Nephron progenitor cell (in vitro differentiated cells): ENCODE data around the gene TRAF3IP1.

Source experiments
- DNase-seq: peaks from one replicate; pipeline ENCODE4 v3.0.0; 2021
- H3K27ac Mint-ChIP-seq: 2 replicates; pipeline ENCODE4 v1.8.0; 2021; ENCODE audit warnings: mild to moderate bottlenecking, moderate library complexity, mixed read lengths
- H3K27me3 Mint-ChIP-seq: 2 replicates; pipeline ENCODE4 v1.8.0; 2021; ENCODE audit warnings: mild to moderate bottlenecking, low read depth, mixed read lengths; ENCODE audit not compliant: poor library complexity
- H3K36me3 Mint-ChIP-seq: 2 replicates; pipeline ENCODE4 v1.8.0; 2021; ENCODE audit warnings: low read depth, mixed read lengths
- H3K4me1 Mint-ChIP-seq: 2 replicates; pipeline ENCODE4 v1.8.0; 2021; ENCODE audit warnings: mixed read lengths
- H3K4me3 Mint-ChIP-seq: 2 replicates; pipeline ENCODE4 v1.8.0; 2021; ENCODE audit warnings: mild to moderate bottlenecking, moderate library complexity, mixed read lengths
- H3K9me3 Mint-ChIP-seq: 2 replicates; pipeline ENCODE4 v1.8.0; 2021; ENCODE audit warnings: mild to moderate bottlenecking, moderate library complexity, mixed read lengths
- CTCF ChIP-seq: fragments of 200-600 bp; sonication (generic); IDR thresholded peaks from 2 replicates; pipeline ENCODE4 v1.5.0; 2021; ENCODE audit warnings: antibody characterized with exemption

TRAF3IP1 gene

GRCh38 chr2:238286987-238287736 lies 33.2 kb upstream of the TRAF3IP1 start:
- DNase-seq: no peak
- TF ChIP-seq CTCF: no peak
- H3K36me3 Mint-ChIP-seq: peaks cover 6% of the 10 kb centered on the region
- H3K4me3 Mint-ChIP-seq: peak overlapping the region; percentile 87
- H3K27ac Mint-ChIP-seq: peak overlapping the region; percentile 36
- H3K27me3 Mint-ChIP-seq: peaks cover 4% of the 10 kb centered on the region
- peaks cover 75% of the 10 kb centered on the region for H3K4me1 Mint-ChIP-seq
- no peaks in the 10 kb centered on the region for H3K9me3 Mint-ChIP-seq

GRCh38 chr2:238287737-238288649 lies 32.3 kb upstream of the TRAF3IP1 start, which contains the start of gene PER2:
PER2 (minus strand) TSS chr2:238288610; CDS start chr2:238277936, 10,674 bp downstream.
- peaks cover 70% of the 10 kb centered on the region for H3K4me1 Mint-ChIP-seq
- H3K27ac Mint-ChIP-seq: peak within 1 kb of the TSS; percentile 42
- DNase-seq: peak; percentile 35
- H3K27me3 Mint-ChIP-seq: no peaks in the 10 kb centered on the region
- peak within 1 kb of the TSS; percentile 89 for H3K4me3 Mint-ChIP-seq
- H3K9me3 Mint-ChIP-seq: no peaks in the 10 kb centered on the region
- TF ChIP-seq CTCF: no peak
- H3K36me3 Mint-ChIP-seq: peaks cover 5% of the 10 kb centered on the region

- H3K27ac Mint-ChIP-seq: peak overlapping the region; percentile 42
- DNase-seq: peak; percentile 99
- peak overlapping the region; percentile 89 for H3K4me3 Mint-ChIP-seq
- H3K36me3 Mint-ChIP-seq: no peaks in the 10 kb centered on the region
- no peaks in the 10 kb centered on the region for H3K9me3 Mint-ChIP-seq
- peaks cover 61% of the 10 kb centered on the region for H3K4me1 Mint-ChIP-seq
- H3K27me3 Mint-ChIP-seq: no peaks in the 10 kb centered on the region
- TF ChIP-seq CTCF: peak; percentile 39
Measured at GRCh38 chr2:238288650-238289573, 31.4 kb upstream of the TRAF3IP1 start.

- Mint-ChIP-seq H3K4me1 (peaks cover 54% of the 10 kb centered on the region), H3K27me3 (peaks cover 3% of the 10 kb centered on the region), H3K4me3 (peak overlapping the region; percentile 89), H3K9me3 (no peaks in the 10 kb centered on the region), H3K36me3 (no peaks in the 10 kb centered on the region), H3K27ac (peak overlapping the region; percentile 42)
- DNase-seq: no peak
- TF ChIP-seq CTCF: no peak
Measured at GRCh38 chr2:238289574-238289973, 30.7 kb upstream of the TRAF3IP1 start.

- Mint-ChIP-seq H3K27ac (no peak overlapping the region), H3K4me1 (peaks cover 49% of the 10 kb centered on the region), H3K9me3 (no peaks in the 10 kb centered on the region), H3K27me3 (peaks cover 9% of the 10 kb centered on the region), H3K36me3 (no peaks in the 10 kb centered on the region), H3K4me3 (peak overlapping the region; percentile 89)
- no peak for TF ChIP-seq CTCF
- peak; percentile 41 for DNase-seq
Measured at GRCh38 chr2:238290091-238290509, 30.2 kb upstream of the TRAF3IP1 start.
